Stimulated activated CD8-positive, alpha-beta memory T cell treated with anti-CD3 and anti-CD28 coated beads, Interleukin-15, amount 100 ng/mL, for 48 hours (primary cell): ENCODE measurements around the gene KCNJ9.
"Not testable (repeated sequence)": the region's sequence is repeated elsewhere in the genome, so short reads cannot be mapped to it uniquely, and the experiment has no call there.

Experiments used
- DNase-seq, 2 donors: peaks; one replicate each; pipeline ENCODE4 v3.0.0-alpha.2; 2020; ENCODE audit warnings: low read depth in 2 of 2

The KCNJ9 gene

GRCh38 chr1:160081261-160081936, at the start of gene KCNJ9:
KCNJ9 (plus strand) TSS chr1:160081538; CDS start chr1:160084031, 2,493 bp downstream.
- no peak for DNase-seq

- DNase-seq, result no peak
Observed at GRCh38 chr1:160032165-160032820, 49.0 kb upstream of the KCNJ9 start.

DNA sequence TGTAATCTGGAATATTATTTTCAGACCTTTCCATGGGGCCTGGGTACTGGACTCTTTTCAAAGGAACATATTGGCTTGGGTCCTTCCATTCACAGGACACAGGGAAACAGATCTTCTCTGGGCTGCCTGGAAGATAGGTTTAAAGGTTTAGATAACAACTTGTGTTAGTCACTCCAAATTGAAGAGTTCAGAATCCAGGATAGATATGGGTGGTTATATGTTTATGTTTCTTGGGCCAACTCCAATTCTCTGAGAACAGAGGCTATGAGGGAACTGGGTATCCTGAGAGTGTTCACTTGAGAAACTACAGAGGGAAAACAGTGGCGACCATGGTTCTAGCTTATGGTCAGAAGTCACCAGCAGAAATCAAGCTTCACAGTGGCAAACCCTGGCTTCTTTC, 40.9 kb upstream of the KCNJ9 start:
- no peak for DNase-seq

DNA sequence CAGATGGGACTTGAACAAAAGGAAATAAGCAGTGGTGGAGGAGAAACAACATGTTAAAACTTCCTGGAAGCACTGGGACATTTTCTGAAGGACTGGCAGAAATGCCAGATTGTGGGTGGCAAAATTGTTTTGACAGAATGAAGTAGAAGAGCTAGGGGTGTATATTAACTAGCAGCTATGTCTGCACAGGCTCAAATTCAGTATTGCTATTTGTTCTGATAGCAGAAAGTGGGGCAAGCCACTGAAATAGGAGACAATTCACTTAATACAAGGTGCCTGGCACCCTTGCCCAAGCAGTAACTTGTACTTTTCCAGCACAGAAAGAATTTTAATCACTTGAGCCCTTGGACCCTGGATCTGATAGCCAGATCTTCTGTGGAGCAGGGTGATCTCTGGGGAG, 37.8 kb upstream of the KCNJ9 start:
- no peak for DNase-seq

- no peak for DNase-seq
Observed at GRCh38 chr1:160045653-160046052, 35.7 kb upstream of the KCNJ9 start.

- DNase-seq, result peak in 1 of 2 donors; percentile 4
Observed at GRCh38 chr1:160046494-160047110, 34.7 kb upstream of the KCNJ9 start.

DNA sequence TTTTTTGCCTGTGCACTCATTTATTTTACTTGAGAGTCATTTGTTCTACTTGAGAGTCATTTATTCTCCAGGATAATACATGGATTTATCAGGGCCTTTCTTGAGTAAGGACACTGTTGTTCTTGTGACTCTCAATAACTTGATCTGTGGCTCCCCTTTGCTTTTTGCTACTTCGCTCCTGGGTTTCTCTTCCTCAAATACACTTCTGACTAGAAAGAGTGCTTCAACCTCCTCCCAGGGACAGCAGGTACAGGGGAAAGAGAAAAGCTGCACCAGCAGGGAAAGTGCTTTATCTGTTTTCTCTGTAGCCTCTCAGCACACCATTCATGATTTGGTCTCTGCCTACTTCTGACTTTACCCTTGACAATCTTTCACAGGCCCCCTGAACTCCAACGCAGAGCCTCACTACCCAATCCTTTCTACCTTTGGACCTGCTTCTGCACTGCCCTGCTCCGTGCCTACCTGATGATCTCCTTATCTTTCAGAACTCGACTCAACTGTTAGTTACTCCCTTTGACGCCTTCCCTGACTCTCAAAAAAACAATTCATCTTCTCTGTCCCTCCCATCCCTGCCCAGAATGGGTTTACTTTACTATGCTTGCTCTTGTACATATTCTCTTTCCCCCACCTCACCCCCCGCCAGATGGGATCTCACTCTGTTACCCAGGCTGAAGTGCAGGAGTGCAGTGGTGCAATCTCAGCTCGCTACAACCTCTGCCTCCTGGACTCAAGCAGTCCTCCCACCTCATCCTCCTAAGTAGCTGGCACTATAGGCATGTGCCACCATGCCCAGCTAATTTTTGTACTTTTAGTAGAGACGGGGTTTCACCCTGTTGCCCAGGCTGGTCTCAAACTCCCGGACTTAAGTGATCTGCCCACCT, 34.0 kb upstream of the KCNJ9 start:
- no peak for DNase-seq

DNA sequence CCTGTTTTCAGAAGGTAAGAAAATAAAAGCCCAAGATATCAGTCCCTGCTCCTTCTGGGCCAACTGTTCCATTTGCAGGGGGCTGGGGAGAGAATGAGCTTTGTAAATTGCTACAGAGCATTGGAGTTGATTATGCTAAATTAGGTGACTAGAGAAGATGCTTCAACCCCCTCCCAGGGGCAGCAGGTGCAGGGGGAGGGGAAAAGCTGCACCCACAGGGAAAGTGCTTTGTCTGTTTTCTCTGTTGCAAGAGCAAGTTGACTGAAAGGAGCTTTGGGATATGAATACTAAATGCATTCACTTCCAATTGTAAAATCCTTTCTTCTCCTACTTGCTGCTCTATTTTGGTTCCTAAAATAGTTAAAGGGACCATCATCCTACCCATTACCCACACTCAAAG, 33.0 kb upstream of the KCNJ9 start:
- DNase-seq, result no peak

DNA sequence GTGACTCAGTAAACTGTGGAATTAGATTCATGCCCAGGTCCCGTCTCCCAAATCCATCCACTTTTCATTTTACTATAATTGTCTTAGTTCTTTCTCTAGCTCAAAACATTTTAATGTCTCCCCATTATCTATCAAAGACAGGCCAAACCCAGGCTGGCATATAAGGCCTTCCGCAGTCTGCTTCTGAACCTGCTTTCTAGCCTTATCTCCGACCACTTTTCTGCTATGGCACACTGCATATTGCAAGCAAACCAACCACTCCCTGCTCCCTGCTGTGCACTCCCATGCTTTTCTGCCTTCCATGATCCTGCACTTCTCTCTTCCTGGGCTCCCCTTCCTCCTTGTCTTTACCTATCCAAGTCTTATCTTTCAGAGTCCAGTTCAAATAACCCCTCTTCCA, 32.2 kb upstream of the KCNJ9 start:
- DNase-seq, result no peak

- DNase-seq, result not testable (repeated sequence)
Observed at GRCh38 chr1:160050182-160050581, 31.2 kb upstream of the KCNJ9 start.

DNA sequence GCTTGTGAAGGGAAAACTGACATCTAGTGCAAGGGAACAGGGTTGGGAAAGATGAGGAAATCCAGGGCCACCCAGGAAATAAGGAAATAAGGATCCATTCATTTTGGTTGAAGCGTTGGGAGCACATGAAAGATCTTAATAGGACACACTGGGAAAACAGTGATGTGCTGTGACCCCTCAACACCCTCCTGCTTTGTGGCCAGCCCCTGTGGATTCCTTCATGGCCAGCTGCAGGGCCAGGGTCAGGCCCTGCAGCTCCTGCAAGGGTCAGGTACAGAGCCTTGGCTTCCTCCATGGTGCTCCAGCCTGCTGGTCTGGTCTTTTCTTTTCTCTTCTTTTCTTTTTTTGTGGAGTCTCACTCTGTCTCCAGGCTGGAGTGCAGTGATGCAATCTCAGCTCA, 30.7 kb upstream of the KCNJ9 start:
- DNase-seq, result no peak

GRCh38 chr1:160052936-160053335, 28.4 kb upstream of the KCNJ9 start:
- DNase-seq, result no peak

DNA sequence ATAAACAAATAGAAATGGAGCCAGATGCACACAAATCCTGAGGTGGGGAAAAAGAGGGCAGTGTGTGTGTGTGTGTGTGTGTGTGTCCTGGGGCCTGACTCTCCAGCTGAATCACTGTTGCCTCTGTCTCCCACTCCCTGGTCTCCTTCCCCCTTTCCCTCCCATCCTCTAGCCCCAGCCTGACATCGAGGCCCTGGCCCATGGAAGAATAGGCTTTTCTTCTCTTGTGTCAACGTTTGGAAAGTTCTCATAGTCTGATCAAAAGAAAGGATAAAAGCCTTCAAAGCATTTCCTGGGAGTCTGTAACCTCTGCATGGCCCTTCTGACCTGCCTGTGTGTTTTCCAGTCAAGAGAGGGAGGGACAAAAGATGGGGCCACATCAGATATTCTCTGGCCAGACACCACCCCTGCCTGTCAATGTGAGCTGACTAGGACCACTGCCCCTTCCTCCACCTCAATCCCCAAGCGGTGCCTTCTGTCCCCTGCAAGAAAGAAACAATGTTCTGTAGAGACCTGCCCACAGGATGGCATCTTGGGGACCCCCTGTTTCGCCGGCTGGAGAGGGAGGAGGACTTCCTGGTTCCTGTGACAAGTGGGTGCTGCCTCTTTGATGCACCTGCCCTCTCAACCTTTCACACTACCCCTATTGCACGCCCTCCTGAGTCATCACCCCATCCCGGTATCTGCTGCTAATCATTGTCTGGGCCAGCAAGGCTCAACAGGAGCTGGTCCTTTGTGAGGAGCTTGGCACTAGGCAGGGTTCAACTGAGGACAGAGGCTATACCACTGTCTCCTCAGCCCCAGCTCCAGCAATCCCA, 27.6 kb upstream of the KCNJ9 start:
- DNase-seq, result no peak

DNA sequence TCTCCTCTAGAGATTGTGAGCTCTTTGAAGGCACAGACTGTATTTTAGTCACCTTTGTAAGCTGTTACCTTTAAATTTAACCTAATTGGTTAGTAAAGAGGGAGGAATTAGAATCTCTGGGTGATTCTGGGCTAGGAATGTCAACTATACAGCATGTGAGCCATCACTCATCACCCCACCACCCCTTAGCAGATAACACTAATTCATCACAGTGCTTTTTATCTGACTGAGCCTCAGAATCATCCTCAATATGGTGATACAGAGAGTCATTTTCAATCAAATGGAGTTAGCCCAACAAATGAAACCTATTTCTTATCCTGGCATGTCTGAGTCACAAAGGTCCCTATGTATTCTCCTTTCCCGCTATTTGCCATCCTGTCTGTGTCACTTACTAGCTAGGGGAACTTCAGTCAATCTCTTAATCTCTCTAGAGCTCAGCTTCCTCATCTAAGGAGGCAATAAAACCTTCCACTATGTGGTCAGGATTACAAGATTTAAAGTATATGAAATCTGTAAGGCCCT, 24.6 kb upstream of the KCNJ9 start:
- DNase-seq, result no peak

DNA sequence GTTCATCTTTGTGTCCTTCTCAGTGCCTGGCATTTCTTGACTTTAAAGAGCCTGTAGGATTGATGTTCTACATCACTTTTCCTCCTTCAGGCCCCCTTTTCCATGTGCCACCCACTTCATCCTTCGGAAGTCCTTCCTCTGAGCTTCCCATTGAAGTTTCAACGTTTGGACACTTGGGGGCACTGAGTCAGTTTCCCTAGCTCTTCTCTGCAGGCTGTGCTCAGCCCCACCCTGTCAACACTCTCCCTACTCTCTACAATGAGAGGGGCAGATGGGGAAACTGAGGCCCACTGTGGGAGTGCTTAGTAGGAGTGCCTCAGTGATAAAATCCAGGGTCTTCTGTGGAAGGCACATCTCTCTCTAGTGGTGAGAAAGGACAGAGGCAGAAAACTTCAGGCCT, 23.3 kb upstream of the KCNJ9 start:
- no peak for DNase-seq

- no peak for DNase-seq
Observed at GRCh38 chr1:160061369-160062229, 19.7 kb upstream of the KCNJ9 start.

DNA sequence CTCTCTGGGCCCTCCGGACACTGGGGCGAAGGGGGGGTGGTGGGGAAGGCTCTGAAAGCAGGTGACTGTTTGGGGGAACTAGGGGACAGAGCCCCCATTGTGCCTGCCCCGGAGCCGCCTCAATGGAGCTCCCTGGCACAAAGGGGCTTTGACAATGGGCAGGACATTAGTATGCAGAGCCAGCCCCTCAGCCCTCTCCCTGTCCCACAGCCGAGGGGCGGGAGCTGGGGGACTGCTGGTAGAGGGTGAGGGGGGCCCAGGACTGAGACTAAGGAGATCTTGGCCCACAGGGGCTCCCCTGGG, 19.2 kb upstream of the KCNJ9 start:
- DNase-seq, result no peak

GRCh38 chr1:160063176-160063575, 18.2 kb upstream of the KCNJ9 start:
- no peak for DNase-seq

GRCh38 chr1:160064164-160064563, 17.2 kb upstream of the KCNJ9 start:
- no peak for DNase-seq

GRCh38 chr1:160064746-160065145, 16.6 kb upstream of the KCNJ9 start:
- no peak for DNase-seq
